Measurements from ENCODE around the gene RSPO3.

Gene RSPO3

GRCh38 chr6:127148511-127148910 is 30.0 kb downstream of the RSPO3 start:
- Histone ChIP-seq H3K4me3 (ENCODE audit: insufficient read depth, low read depth, low read length) (no peak overlapping the region), H3K27ac (ENCODE audit: insufficient read depth, low read depth, low read length, poor library complexity, severe bottlenecking) (no peak overlapping the region), H3K36me3 (ENCODE audit: control insufficient read depth, insufficient read depth, low read length) (no peaks in the 10 kb centered on the region), H3K9me3 (ENCODE audit: control insufficient read depth, low read length) (no peaks in the 10 kb centered on the region), H3K4me1 (ENCODE audit: control insufficient read depth, insufficient read depth, low read length) (no peaks in the 10 kb centered on the region), H3K27me3 (ENCODE audit: control insufficient read depth, insufficient read depth, low read length, poor library complexity, severe bottlenecking) (no peaks in the 10 kb centered on the region)
- WGBS, 2 experiments = 88 to 90% methylated on average over 3 of the region's 3 CpGs

DNA sequence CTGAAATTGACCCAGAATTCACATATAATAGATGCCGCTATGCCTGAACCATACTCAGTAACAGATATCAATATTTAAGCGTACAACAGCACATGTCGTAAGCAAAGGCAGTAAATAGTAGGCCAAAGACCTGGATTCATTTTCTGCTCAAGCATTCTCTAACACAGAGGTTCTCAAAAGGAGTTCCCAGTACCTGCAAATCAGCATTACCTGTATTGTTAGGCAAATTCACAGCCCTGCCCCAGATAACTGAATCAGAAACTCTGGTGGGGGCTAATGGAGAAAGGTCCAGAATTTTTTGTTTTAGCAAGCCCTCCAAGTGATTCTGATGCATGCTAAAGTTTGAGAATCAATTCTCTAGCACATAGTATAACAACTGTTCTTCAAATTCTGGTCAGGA is 36.0 kb downstream of the RSPO3 start:
- Histone ChIP-seq H3K27ac (ENCODE audit: insufficient read depth, low read depth, low read length, poor library complexity, severe bottlenecking) (no peak overlapping the region), H3K36me3 (ENCODE audit: control insufficient read depth, insufficient read depth, low read length) (no peaks in the 10 kb centered on the region), H3K9me3 (ENCODE audit: control insufficient read depth, low read length) (no peaks in the 10 kb centered on the region), H3K4me3 (ENCODE audit: insufficient read depth, low read depth, low read length) (no peak overlapping the region), H3K4me1 (ENCODE audit: control insufficient read depth, insufficient read depth, low read length) (no peaks in the 10 kb centered on the region), H3K27me3 (ENCODE audit: control insufficient read depth, insufficient read depth, low read length, poor library complexity, severe bottlenecking) (no peaks in the 10 kb centered on the region)
- 89 to 97% methylated on average over 3 of the region's 3 CpGs for WGBS, 2 experiments

GRCh38 chr6:127160484-127160883 is 42.0 kb downstream of the RSPO3 start:
- WGBS, 2 experiments = 95 to 97% methylated on average over 1 of the region's 1 CpG
- Histone ChIP-seq H3K27ac (ENCODE audit: insufficient read depth, low read depth, low read length, poor library complexity, severe bottlenecking) (no peak overlapping the region), H3K27me3 (ENCODE audit: control insufficient read depth, insufficient read depth, low read length, poor library complexity, severe bottlenecking) (no peaks in the 10 kb centered on the region), H3K4me1 (ENCODE audit: control insufficient read depth, insufficient read depth, low read length) (no peaks in the 10 kb centered on the region), H3K36me3 (ENCODE audit: control insufficient read depth, insufficient read depth, low read length) (no peaks in the 10 kb centered on the region), H3K4me3 (ENCODE audit: insufficient read depth, low read depth, low read length) (no peak overlapping the region), H3K9me3 (ENCODE audit: control insufficient read depth, low read length) (no peaks in the 10 kb centered on the region)

DNA sequence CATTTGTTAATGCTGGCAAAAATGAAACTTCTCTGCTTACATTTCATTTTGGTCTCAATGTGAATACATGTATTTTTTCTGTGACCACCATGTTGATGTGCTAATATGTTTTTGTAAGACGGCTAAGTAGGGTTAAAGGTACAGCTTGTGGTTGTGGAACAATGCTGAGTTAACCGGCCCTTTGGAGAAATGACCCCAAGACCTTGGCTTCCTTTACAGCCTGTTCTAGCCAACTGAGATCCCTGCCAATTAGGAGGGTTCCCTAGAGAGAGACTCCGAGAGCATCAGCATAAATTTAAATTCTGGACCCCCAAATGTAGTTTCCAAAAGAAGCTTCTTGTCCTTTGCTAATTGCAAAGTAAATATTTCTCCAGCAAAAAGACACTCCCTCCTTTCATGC is 44.4 kb downstream of the RSPO3 start:
- Histone ChIP-seq H3K27me3 (ENCODE audit: control insufficient read depth, insufficient read depth, low read length, poor library complexity, severe bottlenecking) (no peaks in the 10 kb centered on the region), H3K27ac (ENCODE audit: insufficient read depth, low read depth, low read length, poor library complexity, severe bottlenecking) (no peak overlapping the region), H3K4me3 (ENCODE audit: insufficient read depth, low read depth, low read length) (no peak overlapping the region), H3K9me3 (ENCODE audit: control insufficient read depth, low read length) (no peaks in the 10 kb centered on the region), H3K36me3 (ENCODE audit: control insufficient read depth, insufficient read depth, low read length) (no peaks in the 10 kb centered on the region), H3K4me1 (ENCODE audit: control insufficient read depth, insufficient read depth, low read length) (no peaks in the 10 kb centered on the region)
- 69 to 76% methylated on average over 3 of the region's 3 CpGs for WGBS, 2 experiments

- no peaks in the 10 kb centered on the region for H3K9me3 ChIP-seq (ENCODE audit: control insufficient read depth, low read length)
- no peaks in the 10 kb centered on the region for H3K4me1 ChIP-seq (ENCODE audit: control insufficient read depth, insufficient read depth, low read length)
- H3K27ac ChIP-seq (ENCODE audit: insufficient read depth, low read depth, low read length, poor library complexity, severe bottlenecking) = no peak overlapping the region
- no peak overlapping the region for H3K4me3 ChIP-seq (ENCODE audit: insufficient read depth, low read depth, low read length)
- WGBS, 2 experiments = 62 to 72% methylated on average over 2 to 3 of the region's 3 CpGs
- no peaks in the 10 kb centered on the region for H3K27me3 ChIP-seq (ENCODE audit: control insufficient read depth, insufficient read depth, low read length, poor library complexity, severe bottlenecking)
- no peaks in the 10 kb centered on the region for H3K36me3 ChIP-seq (ENCODE audit: control insufficient read depth, insufficient read depth, low read length)
These were observed 45.6 kb downstream of the RSPO3 start for GRCh38 chr6:127164036-127164435.

DNA sequence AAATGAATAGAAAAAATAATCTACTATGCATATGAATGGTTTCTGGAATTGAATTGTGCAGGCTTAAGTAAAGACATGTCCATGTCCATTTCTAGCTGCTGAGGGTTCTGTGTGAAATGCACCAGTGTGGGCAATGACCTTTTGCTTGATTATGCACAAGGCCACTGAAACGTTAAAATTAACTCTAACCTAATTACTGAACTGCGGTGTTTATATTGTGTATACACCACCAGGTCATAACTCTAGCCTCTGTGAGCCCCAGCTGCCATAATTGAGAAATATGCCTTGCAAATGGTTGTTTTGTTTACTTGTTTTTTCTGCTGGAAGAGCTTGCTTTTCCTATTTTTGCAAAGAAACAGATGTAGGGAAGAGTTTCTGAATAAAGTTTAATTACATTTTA is 46.1 kb downstream of the RSPO3 start:
- no peaks in the 10 kb centered on the region for H3K36me3 ChIP-seq (ENCODE audit: control insufficient read depth, insufficient read depth, low read length)
- no peaks in the 10 kb centered on the region for H3K4me1 ChIP-seq (ENCODE audit: control insufficient read depth, insufficient read depth, low read length)
- H3K27me3 ChIP-seq (ENCODE audit: control insufficient read depth, insufficient read depth, low read length, poor library complexity, severe bottlenecking) = no peaks in the 10 kb centered on the region
- no peak overlapping the region for H3K27ac ChIP-seq (ENCODE audit: insufficient read depth, low read depth, low read length, poor library complexity, severe bottlenecking)
- whole genome bisulfite sequencing, 2 experiments = 91 to 100% methylated on average over 1 to 2 of the region's 2 CpGs
- no peak overlapping the region for H3K4me3 ChIP-seq (ENCODE audit: insufficient read depth, low read depth, low read length)
- no peaks in the 10 kb centered on the region for H3K9me3 ChIP-seq (ENCODE audit: control insufficient read depth, low read length)

DNA sequence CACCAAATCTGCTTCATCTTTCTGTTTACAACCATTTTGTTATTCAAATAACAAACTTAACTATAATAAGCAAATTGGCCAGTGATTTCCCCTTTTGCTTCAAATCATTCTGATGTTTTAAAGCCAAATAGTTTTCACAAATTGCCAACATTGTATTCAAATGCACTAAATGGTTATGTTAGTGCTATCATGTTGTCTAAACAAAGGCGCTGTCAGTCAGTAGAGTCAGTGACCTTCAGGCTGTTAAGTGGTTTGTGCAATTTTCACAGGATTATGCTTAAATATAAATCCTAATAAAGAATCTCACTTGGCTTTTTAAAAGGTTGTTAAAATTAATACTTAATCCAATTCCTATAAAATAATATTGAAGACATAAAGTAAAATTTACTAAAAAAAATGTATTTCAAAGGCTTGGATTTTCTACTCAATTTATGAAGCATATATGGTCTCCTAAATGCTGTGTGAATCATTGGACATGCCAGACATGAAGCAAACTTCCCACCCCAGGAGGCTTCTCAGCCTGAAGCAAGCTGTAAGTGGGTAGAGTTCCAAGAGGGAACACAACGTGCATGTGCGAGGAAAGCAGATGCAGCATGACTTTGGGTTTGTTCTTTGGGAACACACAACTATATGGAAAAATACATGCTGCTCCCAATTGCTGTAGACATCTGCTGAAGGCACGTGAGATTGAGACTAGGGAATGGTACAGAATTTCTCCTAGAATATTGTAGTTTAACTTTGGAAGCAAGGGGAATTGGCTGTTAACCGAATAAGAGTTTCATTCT is 54.9 kb downstream of the RSPO3 start:
- no peaks in the 10 kb centered on the region for H3K27me3 ChIP-seq (ENCODE audit: control insufficient read depth, insufficient read depth, low read length, poor library complexity, severe bottlenecking)

DNA sequence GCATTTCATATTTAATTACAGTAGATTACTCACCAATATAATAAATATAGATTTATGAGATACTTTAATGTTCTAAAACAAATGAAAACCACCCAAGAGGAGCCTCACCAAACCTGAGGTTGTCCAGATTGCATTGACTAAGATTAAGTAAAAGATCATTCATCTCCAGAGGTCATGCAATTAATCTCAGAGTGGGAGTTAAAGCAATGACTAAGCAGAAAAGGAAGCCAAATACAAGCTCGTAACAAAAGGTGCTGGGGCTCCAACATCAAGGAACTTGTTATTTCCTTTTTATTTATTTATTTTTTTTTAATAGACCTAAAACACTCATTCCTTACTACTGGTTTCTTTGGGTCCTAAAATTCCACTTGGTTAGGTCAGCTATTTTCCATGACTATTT is 57.7 kb downstream of the RSPO3 start:
- Histone ChIP-seq H3K36me3 (ENCODE audit: control insufficient read depth, insufficient read depth, low read length) (no peaks in the 10 kb centered on the region), H3K4me1 (ENCODE audit: control insufficient read depth, insufficient read depth, low read length) (no peaks in the 10 kb centered on the region), H3K27ac (ENCODE audit: insufficient read depth, low read depth, low read length, poor library complexity, severe bottlenecking) (no peak overlapping the region), H3K9me3 (ENCODE audit: control insufficient read depth, low read length) (no peaks in the 10 kb centered on the region), H3K27me3 (ENCODE audit: control insufficient read depth, insufficient read depth, low read length, poor library complexity, severe bottlenecking) (no peaks in the 10 kb centered on the region), H3K4me3 (ENCODE audit: insufficient read depth, low read depth, low read length) (no peak overlapping the region)
- 100% methylated on average over 1 of the region's 1 CpG; no CpG with 5 or more reads in 1 of the 2 experiments for WGBS, 2 experiments

More for the DNA sequence above, 54.9 kb downstream of the RSPO3 start:
- H3K4me1 ChIP-seq (ENCODE audit: control insufficient read depth, insufficient read depth, low read length) = no peaks in the 10 kb centered on the region
- no peaks in the 10 kb centered on the region for H3K9me3 ChIP-seq (ENCODE audit: control insufficient read depth, low read length)
- H3K4me3 ChIP-seq (ENCODE audit: insufficient read depth, low read depth, low read length) = no peak overlapping the region
- H3K27ac ChIP-seq (ENCODE audit: insufficient read depth, low read depth, low read length, poor library complexity, severe bottlenecking) = no peak overlapping the region
- WGBS, 2 experiments = 91 to 94% methylated on average over 4 of the region's 5 CpGs
- no peaks in the 10 kb centered on the region for H3K36me3 ChIP-seq (ENCODE audit: control insufficient read depth, insufficient read depth, low read length)

DNA sequence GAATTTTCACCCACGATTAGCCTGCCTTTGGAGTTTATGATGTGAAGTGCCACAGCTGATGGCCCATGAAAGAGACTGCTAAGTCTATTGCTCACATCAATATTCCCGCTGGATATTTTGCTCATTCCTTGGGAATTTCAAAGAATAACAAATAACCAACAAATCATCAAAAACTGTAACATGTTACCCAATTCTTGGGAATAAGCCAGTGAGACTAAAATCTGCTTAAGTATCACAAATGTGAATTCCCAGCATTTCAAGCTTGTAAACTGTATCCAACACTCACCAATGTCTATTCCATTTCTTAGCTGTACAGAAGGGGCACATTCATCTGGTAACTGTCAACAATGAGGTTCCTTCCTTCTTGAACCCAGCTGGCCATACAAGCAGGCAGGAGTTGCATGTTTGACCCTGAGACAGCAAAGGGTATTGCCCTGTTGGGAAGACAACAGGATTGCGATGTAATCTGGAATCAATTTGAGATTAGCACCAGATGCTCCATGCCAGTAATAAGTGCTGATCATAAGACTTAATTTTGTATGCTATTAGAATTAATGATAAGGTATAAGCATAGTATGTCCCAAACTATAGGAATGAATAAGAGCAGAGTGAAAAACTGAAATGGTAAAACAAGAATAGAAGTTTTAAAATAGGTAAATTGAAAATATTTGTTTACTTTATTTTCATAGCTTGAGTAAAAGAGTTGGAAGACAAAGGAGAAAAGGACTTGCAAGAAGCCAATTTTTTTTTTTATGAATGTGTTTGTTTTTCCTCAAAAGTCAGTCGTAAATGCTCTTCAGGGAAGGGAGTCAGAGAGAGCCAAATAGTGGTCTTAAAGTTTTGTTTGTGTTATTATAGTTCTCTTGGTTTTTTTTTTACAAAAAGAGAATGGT is 58.8 kb downstream of the RSPO3 start:
- Histone ChIP-seq H3K27ac (ENCODE audit: insufficient read depth, low read depth, low read length, poor library complexity, severe bottlenecking) (no peak overlapping the region), H3K36me3 (ENCODE audit: control insufficient read depth, insufficient read depth, low read length) (no peaks in the 10 kb centered on the region), H3K4me3 (ENCODE audit: insufficient read depth, low read depth, low read length) (no peak overlapping the region), H3K9me3 (ENCODE audit: control insufficient read depth, low read length) (no peaks in the 10 kb centered on the region), H3K4me1 (ENCODE audit: control insufficient read depth, insufficient read depth, low read length) (no peaks in the 10 kb centered on the region), H3K27me3 (ENCODE audit: control insufficient read depth, insufficient read depth, low read length, poor library complexity, severe bottlenecking) (no peaks in the 10 kb centered on the region)
- WGBS, 2 experiments = 94 to 95% methylated on average over 4 of the region's 4 CpGs

DNA sequence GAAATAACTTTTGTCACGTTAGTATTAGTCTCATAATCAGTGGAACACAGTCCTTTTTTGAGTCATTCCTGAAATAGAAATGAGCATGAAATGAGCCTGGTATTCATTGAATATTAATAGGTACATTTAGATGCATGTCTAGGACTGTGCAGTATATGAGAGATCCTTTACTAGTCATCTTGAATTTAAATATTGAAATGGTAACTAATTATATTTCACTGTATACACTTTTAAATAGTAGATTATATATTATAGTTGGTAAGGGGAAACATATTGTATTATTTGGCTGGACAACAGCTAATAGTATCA is 59.4 kb downstream of the RSPO3 start:
- Histone ChIP-seq H3K9me3 (ENCODE audit: control insufficient read depth, low read length) (no peaks in the 10 kb centered on the region), H3K36me3 (ENCODE audit: control insufficient read depth, insufficient read depth, low read length) (no peaks in the 10 kb centered on the region), H3K27ac (ENCODE audit: insufficient read depth, low read depth, low read length, poor library complexity, severe bottlenecking) (no peak overlapping the region), H3K4me1 (ENCODE audit: control insufficient read depth, insufficient read depth, low read length) (no peaks in the 10 kb centered on the region), H3K4me3 (ENCODE audit: insufficient read depth, low read depth, low read length) (no peak overlapping the region), H3K27me3 (ENCODE audit: control insufficient read depth, insufficient read depth, low read length, poor library complexity, severe bottlenecking) (no peaks in the 10 kb centered on the region)
- 100% methylated on average over 1 of the region's 1 CpG for WGBS, 2 experiments

All from ectodermal cell (in vitro differentiated cells).